ENCODE results near the gene C18orf54.

Gene C18orf54

DNA sequence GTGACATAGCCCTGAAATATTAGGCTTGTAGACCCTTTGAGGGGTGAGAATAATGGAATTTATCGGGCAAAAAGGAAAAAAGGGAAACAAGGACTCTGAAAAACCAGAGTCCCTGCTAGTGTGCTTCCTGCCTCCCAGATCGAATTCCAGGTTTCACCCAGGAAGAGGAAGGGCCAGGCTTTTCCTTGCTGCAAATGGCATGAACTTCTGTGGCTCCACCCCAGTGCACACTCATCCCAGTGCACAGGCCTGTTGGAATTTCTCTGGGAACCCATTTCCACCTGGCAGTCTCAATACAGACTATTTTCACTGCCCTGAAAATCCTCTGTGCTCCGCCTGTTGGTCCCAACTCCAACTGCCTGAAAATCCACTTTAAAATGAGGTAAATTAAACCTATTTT lies 29.9 kb downstream of the C18orf54 start:
- no peak for DNase-seq

DNA sequence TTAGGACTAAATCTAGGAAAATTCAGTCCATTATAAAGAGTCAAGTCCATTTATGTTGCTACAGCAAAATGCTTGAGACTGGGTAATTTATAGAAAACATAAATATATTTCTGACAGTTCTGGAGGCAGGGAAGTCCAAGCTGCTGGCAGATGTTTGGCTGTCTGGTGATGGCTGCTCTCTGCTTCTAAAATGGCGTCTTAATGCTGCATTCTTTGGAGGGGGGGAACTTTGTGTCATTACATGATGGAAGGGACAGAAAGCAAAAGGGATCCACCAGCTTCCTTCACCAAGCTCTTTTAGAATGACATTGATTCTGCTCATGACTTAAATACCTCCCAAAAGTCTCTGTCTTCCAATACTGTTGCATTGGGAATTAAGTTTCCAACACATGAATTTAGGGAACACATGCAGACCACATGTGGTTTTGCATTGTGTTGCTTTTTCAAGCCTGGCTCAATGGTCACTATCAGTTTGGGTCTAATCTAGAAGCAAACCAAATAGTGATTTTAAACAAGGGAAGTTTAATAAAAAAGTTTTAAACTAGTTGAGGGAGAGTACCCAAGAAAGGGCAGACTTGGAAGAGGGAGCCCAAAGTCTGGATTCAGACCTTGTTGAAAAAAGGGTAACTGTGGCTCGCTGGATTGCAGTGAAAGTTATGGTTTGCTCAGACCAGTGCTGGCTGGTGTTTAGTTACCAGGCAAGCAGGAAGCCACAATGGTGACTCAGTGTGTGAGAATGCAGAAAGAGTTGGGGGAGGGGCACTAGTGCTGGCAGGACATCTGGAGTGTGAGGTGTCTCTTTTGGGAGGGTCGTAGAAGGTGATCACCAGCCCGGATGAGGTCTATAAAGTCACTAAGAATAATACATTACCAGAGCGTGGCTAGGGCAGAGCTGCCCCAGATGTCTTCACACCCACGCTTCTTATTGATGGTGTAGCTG lies 30.8 kb downstream of the C18orf54 start:
- DNase-seq, result peak; percentile 15 to 72 (median 52)

DNA sequence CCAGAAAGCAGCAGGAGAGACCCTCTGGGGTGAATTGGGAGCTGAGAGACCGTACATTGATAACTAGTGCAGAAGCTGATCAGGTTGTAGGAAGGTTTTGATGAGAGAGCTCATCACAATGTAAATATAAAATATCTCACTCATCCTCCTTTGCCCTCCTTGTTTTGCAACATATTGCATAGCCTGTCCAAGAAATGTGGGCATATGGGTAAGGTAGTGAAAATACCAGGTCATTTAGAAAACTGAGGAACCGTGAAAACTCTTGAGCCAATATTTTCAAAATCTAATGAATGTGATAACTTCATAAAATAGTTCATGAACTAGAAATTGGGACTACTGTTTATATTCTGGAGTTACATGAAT lies 31.4 kb downstream of the C18orf54 start:
- no peak for DNase-seq

DNA sequence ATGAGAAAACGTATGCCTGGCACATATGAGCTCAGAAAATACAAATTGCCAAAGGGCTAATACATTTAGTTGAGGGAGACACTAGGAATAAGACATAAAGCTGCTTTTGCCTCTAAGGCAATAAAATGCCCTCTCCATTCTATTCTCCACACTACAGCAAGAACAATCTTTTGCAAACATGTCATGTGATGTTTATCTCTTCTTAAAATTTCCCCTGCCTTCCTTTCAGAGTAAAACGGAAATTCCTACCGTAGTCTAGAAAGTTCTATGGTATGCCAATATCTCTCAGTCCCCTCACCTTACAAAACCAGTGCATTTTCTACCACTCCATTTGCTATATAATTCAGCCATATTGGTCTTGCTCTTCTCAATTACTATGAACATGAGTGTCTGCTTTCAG lies 33.1 kb downstream of the C18orf54 start:
- DNase-seq, result no peak

DNA sequence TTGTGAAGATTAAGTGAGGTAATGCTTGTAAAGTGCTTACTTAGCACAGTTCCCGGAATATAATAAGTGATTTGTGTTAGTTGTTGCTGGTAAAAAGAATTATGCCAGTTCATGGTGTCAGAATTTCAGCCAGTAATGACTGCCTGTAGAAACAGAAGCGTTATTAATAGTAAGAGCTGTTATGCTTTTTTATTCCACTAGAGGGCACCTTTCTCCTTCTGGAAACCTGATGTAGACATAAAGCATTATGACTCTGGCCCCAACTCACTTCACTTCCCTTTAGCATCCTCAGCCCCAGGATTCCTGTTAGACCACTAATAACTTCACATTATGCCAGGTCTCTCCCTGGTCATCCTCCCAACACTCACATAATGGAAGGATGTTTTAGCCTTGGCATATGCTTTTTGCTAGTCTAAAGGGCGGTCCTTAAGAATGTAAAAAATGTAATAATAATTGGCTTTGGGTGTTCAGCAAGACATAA lies 34.9 kb downstream of the C18orf54 start:
- DNase-seq, result peak; percentile 57 to 90 (median 77)

DNA sequence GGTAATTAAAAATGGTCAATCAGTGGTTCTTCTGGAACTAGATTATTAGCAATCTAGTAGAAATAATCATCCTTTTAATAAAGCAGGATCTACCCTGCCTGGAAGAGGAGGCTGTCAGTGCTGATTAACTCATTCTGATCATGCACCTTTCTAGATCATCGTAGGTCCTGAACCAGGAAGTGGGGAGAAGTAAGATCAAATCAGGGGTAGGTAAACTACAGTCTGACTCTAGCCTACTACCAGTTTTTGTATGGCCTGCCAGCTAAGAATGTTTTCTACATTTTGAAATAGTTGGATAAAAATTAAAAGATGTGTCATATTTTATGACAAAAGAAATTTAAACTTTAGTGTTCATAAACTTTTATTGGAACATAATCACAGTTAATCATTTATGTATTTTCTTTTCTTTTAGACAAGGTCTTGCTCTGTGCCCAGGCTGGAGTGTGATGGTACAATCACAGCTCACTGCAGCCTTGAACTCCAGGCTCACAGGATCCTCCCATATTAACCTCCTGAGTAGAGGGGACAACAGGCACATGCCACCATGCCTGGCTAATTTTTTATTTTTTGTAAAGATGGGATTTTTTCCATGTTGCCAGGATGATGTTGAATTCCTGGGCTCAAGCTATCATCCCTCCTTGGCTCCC lies 36.1 kb downstream of the C18orf54 start:
- no peak for DNase-seq

DNA sequence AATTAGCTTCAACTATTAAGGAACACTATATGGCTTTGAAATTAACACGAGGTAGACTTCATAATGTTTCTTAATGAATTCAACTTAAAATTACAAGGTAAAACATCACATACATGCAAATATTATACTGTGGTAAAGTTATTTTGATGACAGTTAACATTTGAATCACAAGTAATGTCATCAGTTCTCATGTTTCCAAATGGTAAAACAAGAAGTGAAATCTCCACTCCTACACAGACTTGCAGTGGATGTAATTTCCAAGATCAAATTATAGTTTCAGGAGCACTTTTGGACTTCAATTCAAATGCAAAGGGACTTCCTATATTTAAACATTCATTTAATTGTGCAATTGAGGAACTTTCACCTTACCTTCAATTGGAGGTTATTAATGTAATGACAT lies 39.1 kb downstream of the C18orf54 start:
- DNase-seq, result peak in 2 of 4 experiments; percentile 45 to 51

DNA sequence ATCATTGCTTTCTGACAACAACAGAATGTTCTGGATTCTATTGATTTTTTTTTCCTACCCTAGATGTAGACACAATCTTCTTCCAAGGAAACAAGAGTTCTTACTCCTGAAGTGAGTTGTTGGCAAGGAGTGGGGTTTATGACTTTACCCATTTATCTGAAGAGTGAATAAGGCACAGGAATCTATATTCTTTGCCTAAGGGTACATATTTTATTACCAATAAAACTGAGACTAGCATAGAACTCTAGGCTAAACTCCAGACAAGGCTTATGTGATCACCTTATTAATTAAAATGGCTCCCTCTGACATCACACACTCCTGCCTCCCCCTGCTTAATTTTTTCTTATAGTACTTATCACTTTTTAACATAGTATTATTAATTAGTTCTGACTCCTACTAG lies 47.6 kb downstream of the C18orf54 start:
- no peak for DNase-seq

DNA sequence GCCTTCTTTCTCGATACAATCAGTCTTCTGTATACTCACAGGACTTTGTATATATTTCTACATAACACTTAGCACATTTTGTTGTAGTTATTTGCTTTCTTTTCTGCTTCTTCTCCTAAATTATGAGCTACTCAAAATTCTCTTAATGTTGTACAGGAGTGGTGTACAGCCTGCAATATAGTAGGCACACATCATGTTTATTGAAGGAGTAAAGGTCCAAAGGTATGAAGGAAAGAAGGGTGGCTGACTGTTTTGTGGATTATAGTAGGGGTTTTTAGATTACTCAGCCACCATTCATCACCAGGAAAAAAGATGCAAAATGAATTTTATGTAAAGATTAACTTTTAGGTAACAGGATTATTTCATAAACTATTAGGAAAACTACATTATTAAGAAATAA lies 54.1 kb downstream of the C18orf54 start:
- no peak for DNase-seq

DNA sequence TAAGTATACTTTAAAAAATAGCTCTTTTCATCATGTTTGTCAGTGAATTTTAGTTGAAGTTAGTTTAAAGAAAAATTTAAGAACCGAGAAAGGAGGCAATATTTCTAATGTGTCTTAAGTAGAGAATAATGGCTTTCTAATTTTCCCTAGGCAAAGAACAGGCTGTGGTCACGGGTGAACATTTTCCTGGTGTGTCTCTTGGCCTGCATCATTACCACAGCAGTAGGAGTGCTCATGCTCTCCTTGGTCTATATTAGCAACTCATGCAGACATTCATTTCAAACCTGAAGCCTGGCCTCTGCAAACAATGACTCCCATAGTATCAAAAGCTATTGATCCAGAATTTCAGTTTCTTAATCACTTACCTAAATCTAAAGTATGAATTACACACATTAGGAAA lies 57.4 kb downstream of the C18orf54 start:
- no peak for DNase-seq

DNA sequence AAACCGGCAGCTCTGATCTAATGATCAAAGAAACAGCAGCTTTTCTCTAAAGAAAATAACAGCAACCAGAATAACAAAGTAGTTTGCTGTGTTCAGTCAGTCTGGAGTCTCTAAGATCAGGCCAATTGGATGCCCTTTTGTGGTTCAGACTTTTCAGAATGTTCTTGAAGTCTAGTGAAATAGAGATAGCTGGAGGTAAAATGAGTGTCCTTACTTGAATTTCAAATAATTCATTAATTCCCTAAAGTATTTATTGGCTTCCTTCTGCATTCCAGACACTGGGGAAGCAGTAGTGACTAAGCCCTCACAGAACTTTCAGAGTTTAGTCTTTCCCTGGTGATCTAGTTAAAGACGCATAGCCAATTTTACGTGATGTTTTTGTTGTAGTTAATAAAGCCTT lies 58.7 kb downstream of the C18orf54 start:
- DNase-seq, result no peak

DNA sequence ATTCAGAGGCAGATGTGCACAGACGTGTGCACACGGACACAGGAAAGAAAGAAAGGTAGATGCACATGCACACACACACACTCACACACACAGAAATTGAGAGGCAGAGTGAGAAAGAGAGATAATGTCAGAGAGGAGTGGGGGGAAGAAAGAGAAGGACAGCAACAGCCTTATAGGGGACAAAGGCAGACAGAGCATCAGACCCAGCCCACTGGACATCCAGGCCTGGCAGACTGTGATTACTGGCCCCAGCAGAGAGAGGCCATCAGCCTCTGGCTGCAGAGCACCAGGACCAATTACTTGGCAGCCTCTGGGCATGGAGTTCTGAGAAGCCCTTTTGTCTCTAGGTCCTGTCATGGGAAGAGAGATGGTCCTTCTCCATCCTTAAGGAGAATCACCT lies 66.1 kb downstream of the C18orf54 start:
- no peak for DNase-seq

DNA sequence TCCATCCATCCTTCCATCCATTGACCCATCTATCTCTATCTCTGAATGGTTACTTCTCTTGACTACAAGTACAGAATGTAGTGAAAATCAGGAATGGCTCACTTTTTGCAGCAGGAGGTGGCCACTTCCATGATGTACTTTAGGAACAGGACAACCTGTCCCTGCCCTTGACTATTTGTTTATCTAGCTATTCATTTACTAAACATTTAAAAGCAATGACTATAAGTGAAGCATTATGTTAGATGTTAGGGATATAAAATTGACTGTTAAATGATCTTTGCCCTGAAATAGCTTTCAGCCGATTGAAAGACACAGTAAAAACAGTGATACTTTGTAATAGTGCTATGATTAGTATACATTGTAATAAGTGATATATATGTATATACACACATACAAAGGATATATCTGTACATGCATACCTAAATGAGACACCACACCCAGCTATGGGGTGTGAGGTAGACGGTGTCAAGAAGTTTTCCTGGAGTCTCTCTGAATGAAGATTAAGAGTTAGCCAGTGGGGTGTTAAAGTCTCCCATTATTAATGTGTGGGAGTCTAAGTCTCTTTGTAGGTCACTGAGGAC lies 68.5 kb downstream of the C18orf54 start:
- no peak for DNase-seq

Measured in suppressor macrophage (primary cell).